ENCODE results near the gene SHROOM3.

Gene SHROOM3

GRCh38 chr4:76545226-76545884 is 110.3 kb downstream of the SHROOM3 start:
- DNase-seq: no peak

- DNase-seq: no peak
Measured at GRCh38 chr4:76546327-76546726, 111.3 kb downstream of the SHROOM3 start.

GRCh38 chr4:76546759-76547742 is 112.0 kb downstream of the SHROOM3 start:
- no peak for DNase-seq

- no peak for DNase-seq
Measured at GRCh38 chr4:76548704-76549103, 113.7 kb downstream of the SHROOM3 start.

- no peak for DNase-seq
Measured at GRCh38 chr4:76549765-76550164, 114.7 kb downstream of the SHROOM3 start.

GRCh38 chr4:76550966-76551780 is 116.1 kb downstream of the SHROOM3 start:
- no peak for DNase-seq

- DNase-seq: no peak
Measured at GRCh38 chr4:76554630-76555029, 119.6 kb downstream of the SHROOM3 start.

- DNase-seq: no peak
Measured at GRCh38 chr4:76556452-76556851, 121.4 kb downstream of the SHROOM3 start.

GRCh38 chr4:76558396-76559235 is 123.6 kb downstream of the SHROOM3 start:
- no peak for DNase-seq

GRCh38 chr4:76559236-76560071 is 124.4 kb downstream of the SHROOM3 start:
- DNase-seq: no peak

- DNase-seq: no peak
Measured at GRCh38 chr4:76562161-76562560, 127.1 kb downstream of the SHROOM3 start.

GRCh38 chr4:76562836-76563453 is 127.9 kb downstream of the SHROOM3 start:
- DNase-seq: no peak

- DNase-seq: no peak
Measured at GRCh38 chr4:76563454-76564122, 128.6 kb downstream of the SHROOM3 start.

GRCh38 chr4:76564123-76564915 is 129.3 kb downstream of the SHROOM3 start:
- no peak for DNase-seq

GRCh38 chr4:76568262-76568661 is 133.2 kb downstream of the SHROOM3 start:
- no peak for DNase-seq

GRCh38 chr4:76569225-76569624 is 134.2 kb downstream of the SHROOM3 start:
- DNase-seq: peak; percentile 22

- no peak for DNase-seq
Measured at GRCh38 chr4:76569706-76570105, 134.7 kb downstream of the SHROOM3 start.

- DNase-seq: peak; percentile 2
Measured at GRCh38 chr4:76570141-76570973, 135.3 kb downstream of the SHROOM3 start.
